Measurements from ENCODE around the gene CASP1.

CASP1 gene

DNA sequence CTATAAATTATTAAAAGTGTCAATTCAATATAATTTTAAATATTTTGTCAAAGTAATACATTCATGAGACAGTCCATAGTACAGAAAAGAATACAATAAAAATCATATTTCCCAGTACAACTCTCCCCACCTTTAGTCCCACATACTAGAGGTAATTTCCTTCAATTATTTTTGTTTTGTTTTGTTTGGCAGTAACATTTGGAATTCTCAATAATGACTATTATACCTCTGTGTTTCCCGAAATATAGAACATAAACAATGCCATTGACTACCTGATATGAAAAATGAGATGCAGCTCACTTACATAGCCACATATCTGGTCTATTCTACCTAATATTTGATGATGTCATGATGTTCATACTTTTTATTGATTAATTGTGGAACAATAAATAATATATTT lies 42.2 kb downstream of the CASP1 start:
- Histone ChIP-seq H3K27ac (ENCODE audit: insufficient read depth, low read depth, low read length, poor library complexity, severe bottlenecking) (no peak overlapping the region), H3K4me1 (ENCODE audit: control insufficient read depth, insufficient read depth, low read length) (no peaks in the 10 kb centered on the region), H3K27me3 (ENCODE audit: control insufficient read depth, insufficient read depth, low read length, poor library complexity, severe bottlenecking) (no peaks in the 10 kb centered on the region), H3K9me3 (ENCODE audit: control insufficient read depth, low read length) (no peaks in the 10 kb centered on the region), H3K36me3 (ENCODE audit: control insufficient read depth, insufficient read depth, low read length) (no peaks in the 10 kb centered on the region), H3K4me3 (ENCODE audit: insufficient read depth, low read depth, low read length) (no peak overlapping the region)
- WGBS, 2 experiments = no CpG with 5 or more reads among the region's 1 CpG

DNA sequence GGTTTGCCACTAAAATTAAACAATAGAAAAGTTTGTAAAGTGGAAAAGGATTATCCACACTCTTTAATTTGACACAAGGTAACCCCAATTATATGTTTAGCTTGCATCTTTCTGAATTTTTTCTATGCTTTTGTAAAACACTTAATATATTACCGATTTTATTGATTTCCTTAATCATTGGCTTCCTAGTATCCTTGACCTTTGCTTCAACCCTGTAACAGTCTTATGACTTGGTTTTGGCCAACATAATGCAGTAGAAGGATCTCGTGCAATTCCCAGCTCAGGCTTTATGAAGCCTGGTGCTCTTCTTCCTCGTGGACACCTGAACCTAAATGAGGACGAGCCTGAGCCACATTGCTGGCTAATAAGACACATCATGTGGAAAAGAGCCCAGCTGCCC lies 43.0 kb downstream of the CASP1 start:
- H3K36me3 ChIP-seq (ENCODE audit: control insufficient read depth, insufficient read depth, low read length) = no peaks in the 10 kb centered on the region
- H3K9me3 ChIP-seq (ENCODE audit: control insufficient read depth, low read length) = no peaks in the 10 kb centered on the region
- no peaks in the 10 kb centered on the region for H3K4me1 ChIP-seq (ENCODE audit: control insufficient read depth, insufficient read depth, low read length)
- 89 to 93% methylated on average over 4 of the region's 4 CpGs for WGBS, 2 experiments
- no peak overlapping the region for H3K27ac ChIP-seq (ENCODE audit: insufficient read depth, low read depth, low read length, poor library complexity, severe bottlenecking)
- no peaks in the 10 kb centered on the region for H3K27me3 ChIP-seq (ENCODE audit: control insufficient read depth, insufficient read depth, low read length, poor library complexity, severe bottlenecking)
- H3K4me3 ChIP-seq (ENCODE audit: insufficient read depth, low read depth, low read length) = no peak overlapping the region

DNA sequence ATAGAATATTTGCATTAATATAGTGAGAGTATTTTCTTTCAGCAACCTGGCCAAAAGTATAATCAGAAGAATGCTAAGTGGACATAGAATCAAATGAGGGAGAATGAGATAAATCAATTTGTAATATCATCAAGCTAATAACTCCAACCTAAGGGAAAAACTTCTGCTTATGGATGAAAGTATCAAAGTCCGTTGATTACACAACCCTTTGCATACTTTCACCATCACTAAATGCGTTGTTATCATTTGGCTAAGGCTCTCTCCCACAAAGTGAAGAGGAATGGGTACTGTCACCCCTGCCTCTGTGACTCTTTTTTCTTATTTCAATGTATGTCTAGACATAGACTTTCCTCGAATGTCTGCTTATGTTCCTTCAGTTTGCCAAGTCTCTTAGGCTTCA lies 50.1 kb downstream of the CASP1 start:
- Histone ChIP-seq H3K4me3 (ENCODE audit: insufficient read depth, low read depth, low read length) (no peak overlapping the region), H3K27me3 (ENCODE audit: control insufficient read depth, insufficient read depth, low read length, poor library complexity, severe bottlenecking) (no peaks in the 10 kb centered on the region)
- 95 to 98% methylated on average over 3 of the region's 3 CpGs for WGBS, 2 experiments

DNA sequence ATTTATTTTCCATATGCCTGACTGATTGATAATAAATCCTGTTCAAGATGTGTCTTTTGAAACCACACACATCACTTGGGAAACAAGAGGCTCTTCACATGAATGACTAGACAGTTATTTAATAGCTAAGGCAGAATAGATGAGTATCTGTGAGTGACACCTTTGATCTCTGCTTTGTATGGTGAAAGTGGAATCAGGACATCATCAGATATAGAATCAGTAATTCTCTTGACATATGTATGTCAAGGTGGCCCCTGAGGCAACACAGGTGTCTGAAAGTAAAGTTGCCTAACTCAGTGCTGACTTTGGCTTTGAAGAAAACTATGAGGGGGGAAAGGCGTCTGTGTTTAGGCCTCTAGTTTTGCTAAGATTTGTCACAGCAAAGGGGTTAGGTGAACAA lies 55.1 kb downstream of the CASP1 start:
- H3K4me3 ChIP-seq (ENCODE audit: insufficient read depth, low read depth, low read length) = no peak overlapping the region
- H3K27me3 ChIP-seq (ENCODE audit: control insufficient read depth, insufficient read depth, low read length, poor library complexity, severe bottlenecking) = no peaks in the 10 kb centered on the region
- H3K27ac ChIP-seq (ENCODE audit: insufficient read depth, low read depth, low read length, poor library complexity, severe bottlenecking) = no peak overlapping the region
- no peaks in the 10 kb centered on the region for H3K4me1 ChIP-seq (ENCODE audit: control insufficient read depth, insufficient read depth, low read length)
- no peaks in the 10 kb centered on the region for H3K36me3 ChIP-seq (ENCODE audit: control insufficient read depth, insufficient read depth, low read length)
- H3K9me3 ChIP-seq (ENCODE audit: control insufficient read depth, low read length) = no peaks in the 10 kb centered on the region
- WGBS, 2 experiments = 92 to 97% methylated on average over 1 of the region's 1 CpG

More for the DNA sequence above, 50.1 kb downstream of the CASP1 start:
- H3K27ac ChIP-seq (ENCODE audit: insufficient read depth, low read depth, low read length, poor library complexity, severe bottlenecking) = no peak overlapping the region
- no peaks in the 10 kb centered on the region for H3K4me1 ChIP-seq (ENCODE audit: control insufficient read depth, insufficient read depth, low read length)
- no peaks in the 10 kb centered on the region for H3K36me3 ChIP-seq (ENCODE audit: control insufficient read depth, insufficient read depth, low read length)
- no peaks in the 10 kb centered on the region for H3K9me3 ChIP-seq (ENCODE audit: control insufficient read depth, low read length)
